Stomach (tissue), 9 donors: Measurements from ENCODE around the gene CYGB. TPM values are rescaled to one million over a fixed set of nuclear protein-coding genes. Genes with fewer than 3 reads are reported as not detected.

Experiments
- DNase-seq, 2 donors: peaks; one replicate each; pipeline versions ENCODE4 v3.0.0 to v3.0.0-alpha.2; 2013 to 2019
- H3K27ac ChIP-seq, 5 donors: fragments of 200-600 bp in 4 of 5; sonication (generic) in 4 of 5; one replicate each; pipeline ENCODE4 v1.5.1; 2013 to 2019; ENCODE audit warnings: mild to moderate bottlenecking in 1 of 5, moderate library complexity in 1 of 5
- H3K27me3 ChIP-seq, 3 donors: fragments of 200-600 bp; sonication (generic); one replicate each; pipeline ENCODE4 v1.5.1; 2017 to 2019; ENCODE audit warnings: mixed run types in 1 of 3
- H3K36me3 ChIP-seq, 4 donors: fragments of 200-600 bp; sonication (generic); 1 replicate in 3 of 4; 2 replicates in 1 of 4; pipeline ENCODE4 v1.5.1; 2016 to 2019
- H3K4me1 ChIP-seq, 4 donors: fragments of 200-600 bp; sonication (generic); one replicate each; pipeline ENCODE4 v1.5.1; 2016 to 2019
- H3K4me3 ChIP-seq, 4 donors: fragments of 200-600 bp; sonication (generic) in 3 of 4; one replicate each; pipeline ENCODE4 v1.5.1; 2016 to 2019; ENCODE audit warnings: mild to moderate bottlenecking in 1 of 4
- H3K9me3 ChIP-seq, 4 donors: fragments of 200-600 bp; sonication (generic); one replicate each; pipeline ENCODE4 v1.5.1; 2016 to 2019
- CTCF ChIP-seq, 7 experiments: fragments of 450-650 bp in 4 of 7; fragments of 200-600 bp in 3 of 7; sonication (generic) in 3 of 7; IDR thresholded peaks; one replicate each; pipeline ENCODE4 v1.5.1; 2016 to 2019; ENCODE audit warnings: antibody characterized with exemption in 7 of 7, control low read depth in 2 of 7, mild to moderate bottlenecking in 1 of 7
- EP300 ChIP-seq: sonication (generic); formaldehyde crosslinking; IDR thresholded peaks from one replicate; pipeline ENCODE4 v1.6.1; 2017; ENCODE audit warnings: antibody characterized with exemption
- POLR2A ChIP-seq, 4 donors: fragments of 450-650 bp; IDR thresholded peaks; one replicate each; pipeline ENCODE4 v1.6.1; 2016; ENCODE audit warnings: antibody characterized with exemption in 4 of 4, control low read depth in 2 of 4, mild to moderate bottlenecking in 1 of 4, moderate library complexity in 1 of 4
- POLR2AphosphoS5 ChIP-seq, 3 donors: sonication (generic); formaldehyde crosslinking; IDR thresholded peaks; one replicate each; pipeline ENCODE4 v1.6.1; 2016; ENCODE audit warnings: antibody characterized with exemption in 3 of 3
- WGBS, 5 donors: extraction: QIAGEN DNeasy Blood & Tissue Kit in 3 of 5; methylation state at CpG; one replicate each; pipeline versions ENCODE4 v1.1.5 to v1.1.7; 2013 to 2018; 5-methylcytosine and 5-hydroxymethylcytosine counted together
- intact Hi-C: fragments of 100-400 bp; cut with DNase I; formaldehyde crosslinking; loops from one replicate; pipeline ENCODE4 v1.15.1; 2023; ENCODE audit warnings: low total_unique reads
- polyA plus RNA-seq, 3 donors: library from polyadenylated mRNA; stranded (reverse); fragments of 200-250 nt; gene quantifications; one replicate each; pipeline ENCODE4 v1.2.3, GENCODE V29; 2013
- total RNA-seq, 5 donors: library from RNA; depleted of rRNA; stranded (reverse); fragments of >200 nt; gene quantifications; one replicate each; pipeline versions ENCODE4 v1.1.0 to v1.2.3, GENCODE V29; 2014 to 2016
- donor health status: healthy with polysubstance abuse.
- donor health status: Bipolar disorder and iron deficiency.
- donor health status: healthy.

CYGB gene
- total and polyA plus RNA-seq, 8 donors, result 6.8 to 101 (median 35.9) TPM; not detected in 1

GRCh38 chr17:76585033-76585648 is 47.6 kb upstream of the CYGB start:
- WGBS, 5 donors, result 0 to 1% (median 0%) methylated on average over 39 to 62 of the region's 62 CpGs
- Histone ChIP-seq H3K4me3 (peak overlapping the region; percentile 50 to 82 (median 68)), H3K9me3 (no peaks in the 10 kb centered on the region), H3K27ac (peak overlapping the region; percentile 74 to 84 (median 78)), H3K27me3 (peaks cover 0 to 52% (median 22%) of the 10 kb centered on the region in 3 donors), H3K4me1 (peaks cover 13 to 32% (median 28%) of the 10 kb centered on the region in 4 donors), H3K36me3 (no peaks in the 10 kb centered on the region)
- peak; percentile 52 to 73 for DNase-seq
- intact Hi-C loops, result no loop called here
- TF ChIP-seq EP300, result no peak
- peak in 1 of 3 donors; percentile 24 for TF ChIP-seq POLR2AphosphoS5 (IDR thresholded peaks at IDR 0.05)

GRCh38 chr17:76584427-76585032 is 47.0 kb upstream of the CYGB start:
- intact Hi-C loops, result no loop called here
- H3K36me3 ChIP-seq, result no peaks in the 10 kb centered on the region
- TF ChIP-seq CTCF (IDR thresholded peaks at IDR 0.05) (no peak), EP300 (no peak), POLR2A (IDR thresholded peaks at IDR 0.05) (no peak), POLR2AphosphoS5 (IDR thresholded peaks at IDR 0.05) (no peak)
- H3K4me3 ChIP-seq, result peak overlapping the region; percentile 50 to 82 (median 68)
- peaks cover 0 to 49% (median 22%) of the 10 kb centered on the region in 3 donors for H3K27me3 ChIP-seq
- WGBS, 5 donors, result 15 to 27% (median 23%) methylated on average over 16 to 17 of the region's 17 CpGs
- peak overlapping the region; percentile 12 to 84 (median 77) for H3K27ac ChIP-seq
- no peak for DNase-seq
- H3K4me1 ChIP-seq, result peaks cover 13 to 32% (median 28%) of the 10 kb centered on the region in 4 donors
- no peaks in the 10 kb centered on the region for H3K9me3 ChIP-seq

- no peak for TF ChIP-seq POLR2AphosphoS5 (IDR thresholded peaks at IDR 0.05)
- TF ChIP-seq EP300, result no peak
- no peak for TF ChIP-seq POLR2A (IDR thresholded peaks at IDR 0.05)
- TF ChIP-seq CTCF (IDR thresholded peaks at IDR 0.05), result no peak
- WGBS, 5 donors, result 26 to 44% (median 28%) methylated on average over 3 of the region's 3 CpGs
- intact Hi-C loops, result no loop called here
Measured at GRCh38 chr17:76582660-76583059, 45.2 kb upstream of the CYGB start.

GRCh38 chr17:76581515-76581914 is 44.0 kb upstream of the CYGB start:
- TF ChIP-seq EP300 (no peak), CTCF (IDR thresholded peaks at IDR 0.05) (no peak), POLR2A (IDR thresholded peaks at IDR 0.05) (no peak), POLR2AphosphoS5 (IDR thresholded peaks at IDR 0.05) (no peak)
- WGBS, 5 donors, result 85 to 93% (median 87%) methylated on average over 4 to 5 of the region's 5 CpGs
- DNase-seq, result no peak
- Histone ChIP-seq H3K9me3 (no peaks in the 10 kb centered on the region), H3K36me3 (no peaks in the 10 kb centered on the region), H3K27me3 (peaks cover 0 to 18% (median 11%) of the 10 kb centered on the region in 3 donors), H3K4me3 (no peak overlapping the region), H3K4me1 (peaks cover 17 to 33% (median 27%) of the 10 kb centered on the region in 4 donors), H3K27ac (no peak overlapping the region)
- intact Hi-C loops, result no loop called here

More at GRCh38 chr17:76582660-76583059, 45.2 kb upstream of the CYGB start:
- no peak overlapping the region for H3K27ac ChIP-seq
- no peaks in the 10 kb centered on the region for H3K36me3 ChIP-seq
- H3K9me3 ChIP-seq, result no peaks in the 10 kb centered on the region
- no peak for DNase-seq
- H3K4me3 ChIP-seq, result no peak overlapping the region
- peaks cover 17 to 39% (median 32%) of the 10 kb centered on the region in 4 donors for H3K4me1 ChIP-seq
- peaks cover 0 to 30% (median 16%) of the 10 kb centered on the region in 3 donors for H3K27me3 ChIP-seq
